Chondrocyte (in vitro differentiated cells): Measurements from ENCODE around the gene MPC1. TPM values are rescaled to one million over a fixed set of nuclear protein-coding genes. Genes with fewer than 3 reads are reported as not detected.
A peak's percentile ranks its signal among the peaks of the same experiment; 100 is the strongest.
"Not testable (repeated sequence)": the region's sequence is repeated elsewhere in the genome, so short reads cannot be mapped to it uniquely, and the experiment has no call there.

Experiments
- DNase-seq: peaks from one replicate; pipeline ENCODE4 v3.0.0; 2021; ENCODE audit warnings: mixed read lengths, low spot score
- H3K27ac Mint-ChIP-seq: one replicate; pipeline ENCODE4 v1.8.0; 2021; ENCODE audit warnings: mild to moderate bottlenecking, moderate library complexity, mixed read lengths; ENCODE audit not compliant: unreplicated experiment
- H3K27me3 Mint-ChIP-seq: 2 replicates; pipeline ENCODE4 v1.8.0; 2021; ENCODE audit warnings: low read depth, mixed read lengths
- H3K36me3 Mint-ChIP-seq: 2 replicates; pipeline ENCODE4 v1.8.0; 2021; ENCODE audit warnings: low read depth, mixed read lengths
- H3K4me1 Mint-ChIP-seq: 2 replicates; pipeline ENCODE4 v1.8.0; 2021; ENCODE audit warnings: low read depth, mild to moderate bottlenecking, mixed read lengths
- H3K4me3 Mint-ChIP-seq: one replicate; pipeline ENCODE4 v1.8.0; 2021; ENCODE audit warnings: mild to moderate bottlenecking, moderate library complexity, mixed read lengths; ENCODE audit not compliant: unreplicated experiment
- H3K9me3 Mint-ChIP-seq: 2 replicates; pipeline ENCODE4 v1.8.0; 2021; ENCODE audit warnings: low read depth, mixed read lengths
- CTCF ChIP-seq: fragments of 200-600 bp; sonication (generic); IDR thresholded peaks from 2 replicates; pipeline ENCODE4 v1.5.0; 2021; ENCODE audit warnings: antibody characterized with exemption, mild to moderate bottlenecking, moderate library complexity
- total RNA-seq: library from RNA; stranded (reverse); gene quantifications from 3 replicates; pipeline ENCODE4 v1.2.1, GENCODE V29; 2021

Gene MPC1
- total RNA-seq, 1 donor from 2014 or later, result 30.1 TPM

- H3K27me3 Mint-ChIP-seq, result peaks cover 5% of the 10 kb centered on the region
- H3K27ac Mint-ChIP-seq, result no peak overlapping the region
- peaks cover 16% of the 10 kb centered on the region for H3K4me1 Mint-ChIP-seq
- no peak for DNase-seq
- TF ChIP-seq CTCF, result no peak
- peaks cover 2% of the 10 kb centered on the region for H3K36me3 Mint-ChIP-seq
- peaks cover 19% of the 10 kb centered on the region for H3K9me3 Mint-ChIP-seq
- no peak overlapping the region for H3K4me3 Mint-ChIP-seq
These were observed 36.3 kb downstream of the MPC1 start for GRCh38 chr6:166346449-166346848.

GRCh38 chr6:166345672-166346071 is 37.1 kb downstream of the MPC1 start:
- Mint-ChIP-seq H3K9me3 (peaks cover 15% of the 10 kb centered on the region), H3K4me1 (peaks cover 19% of the 10 kb centered on the region)
- not testable (repeated sequence) for DNase-seq, H3K27me3 Mint-ChIP-seq, H3K27ac Mint-ChIP-seq, H3K36me3 Mint-ChIP-seq, H3K4me3 Mint-ChIP-seq

- H3K4me3 Mint-ChIP-seq, DNase-seq, H3K27ac Mint-ChIP-seq: not testable (repeated sequence)
These were observed 37.8 kb downstream of the MPC1 start for GRCh38 chr6:166344921-166345320.

GRCh38 chr6:166344240-166344639 is 38.5 kb downstream of the MPC1 start:
- Mint-ChIP-seq H3K27me3 (peaks cover 3% of the 10 kb centered on the region), H3K4me1 (peaks cover 19% of the 10 kb centered on the region), H3K36me3 (no peaks in the 10 kb centered on the region), H3K9me3 (peaks cover 3% of the 10 kb centered on the region), H3K4me3 (no peak overlapping the region), H3K27ac (no peak overlapping the region)
- no peak for DNase-seq
- no peak for TF ChIP-seq CTCF

More at GRCh38 chr6:166344921-166345320, 37.8 kb downstream of the MPC1 start:
- peaks cover 10% of the 10 kb centered on the region for H3K9me3 Mint-ChIP-seq
- not testable (repeated sequence) for H3K36me3 Mint-ChIP-seq, H3K27me3 Mint-ChIP-seq
- H3K4me1 Mint-ChIP-seq, result peaks cover 19% of the 10 kb centered on the region

- Mint-ChIP-seq H3K4me3 (peak overlapping the region; percentile 86), H3K36me3 (no peaks in the 10 kb centered on the region), H3K9me3 (no peaks in the 10 kb centered on the region), H3K27me3 (peaks cover 3% of the 10 kb centered on the region), H3K27ac (no peak overlapping the region), H3K4me1 (peaks cover 22% of the 10 kb centered on the region)
- no peak for TF ChIP-seq CTCF
- DNase-seq, result no peak
These were observed 39.6 kb downstream of the MPC1 start for GRCh38 chr6:166343150-166343487.

- Mint-ChIP-seq H3K4me1 (peaks cover 22% of the 10 kb centered on the region), H3K27me3 (peaks cover 3% of the 10 kb centered on the region), H3K36me3 (no peaks in the 10 kb centered on the region), H3K9me3 (no peaks in the 10 kb centered on the region), H3K27ac (peak within 1 kb of the TSS; percentile 88), H3K4me3 (peak within 1 kb of the TSS; percentile 86)
- peak; percentile 7 for TF ChIP-seq CTCF
- peak; percentile 93 for DNase-seq
These were observed 40.2 kb downstream of the MPC1 start, which contains the start of gene SFT2D1 for GRCh38 chr6:166342349-166343149. TSS of gene SFT2D1 (minus strand) at chr6:166342545. CDS start at chr6:166342481, 64 bp downstream.
